D341Med (cell line): Measurements from ENCODE around the gene CPVL.

Experiments
- DNase-seq: peaks from one replicate; pipeline ENCODE4 v3.0.0; 2012; ENCODE audit warnings: low spot score

CPVL gene

GRCh38 chr7:28973591-28973990 is 172.7 kb downstream of the CPVL start:
- DNase-seq = no peak

- DNase-seq = no peak
Observed at GRCh38 chr7:28964056-28964455, 182.3 kb downstream of the CPVL start.

- no peak for DNase-seq
Observed at GRCh38 chr7:28961972-28962371, 184.4 kb downstream of the CPVL start.

GRCh38 chr7:28960071-28960840 is 186.1 kb downstream of the CPVL start:
- DNase-seq = no peak

GRCh38 chr7:28958980-28959347 is 187.4 kb downstream of the CPVL start:
- no peak for DNase-seq

- peak; percentile 76 for DNase-seq
Observed at GRCh38 chr7:28958235-28958979, 187.9 kb downstream of the CPVL start, which contains the start of gene TRIL. TRIL (minus strand) TSS chr7:28958330; CDS start chr7:28958046, 284 bp downstream.

GRCh38 chr7:28957751-28958234 is 188.5 kb downstream of the CPVL start:
- DNase-seq = peak; percentile 57

GRCh38 chr7:28957064-28957750 is 189.1 kb downstream of the CPVL start:
- peak; percentile 55 for DNase-seq

- peak; percentile 73 for DNase-seq
Observed at GRCh38 chr7:28956608-28957063, 189.7 kb downstream of the CPVL start.

GRCh38 chr7:28955718-28956607 is 190.4 kb downstream of the CPVL start:
- DNase-seq = peak; percentile 73

- DNase-seq = no peak
Observed at GRCh38 chr7:28955356-28955717, 191.0 kb downstream of the CPVL start.

- no peak for DNase-seq
Observed at GRCh38 chr7:28954946-28955345, 191.4 kb downstream of the CPVL start.

- DNase-seq = no peak
Observed at GRCh38 chr7:28954471-28954870, 191.9 kb downstream of the CPVL start.

GRCh38 chr7:28953633-28954032 is 192.7 kb downstream of the CPVL start:
- DNase-seq = no peak
